ENCODE measurements around the gene MYO7B.

- TF ChIP-seq CTCF (IDR thresholded peaks at IDR 0.05), result no peak
- no peak for TF ChIP-seq POLR2A (IDR thresholded peaks at IDR 0.05)
- no peak for TF ChIP-seq EP300 (IDR thresholded peaks at IDR 0.05)
These were observed 75.1 kb downstream of the MYO7B start for GRCh38 chr2:127610561-127610960.
